H1 (cell line): ENCODE data around the gene IFT43. TPM values are rescaled to one million over a fixed set of nuclear protein-coding genes. Genes with fewer than 3 reads are reported as not detected.

Experiments used
- CHD2 ChIP-seq: IDR thresholded peaks from 2 replicates; pipeline ENCODE4 v1.6.1; 2012; ENCODE audit warnings: low read length, improper control_type of control experiment
- RNF2 ChIP-seq: fragments of 200-900, 300-1000 bp; sonication (generic); IDR thresholded peaks from 2 replicates; pipeline ENCODE4 v1.7.1; 2016; ENCODE audit warnings: borderline replicate concordance, low read depth, mild to moderate bottlenecking, antibody characterized with exemption, low read length; ENCODE audit not compliant: poor library complexity, severe bottlenecking; ENCODE audit errors: missing control alignments
- RXRA ChIP-seq: IDR thresholded peaks from 2 replicates; pipeline ENCODE4 v1.6.1; 2011; ENCODE audit warnings: low read depth, mild to moderate bottlenecking, low read length, moderate library complexity; ENCODE audit not compliant: insufficient read depth
- SUZ12 ChIP-seq: fragments of 200-600 bp; sonication (generic); IDR thresholded peaks from 2 replicates; pipeline ENCODE4 v1.6.1; 2012; ENCODE audit warnings: mild to moderate bottlenecking, inconsistent platforms, low read length, moderate library complexity, mixed read lengths
- polyA plus RNA-seq, 7 experiments: library from polyadenylated mRNA; depleted of rRNA in 3 of 7; stranded (reverse) in 5 of 7; unstranded in 2 of 7; fragments of >200 nt in 5 of 7; fragments of 200-250 nt in 2 of 7; gene quantifications; 1 replicate in 5 of 7; 2 replicates in 1 of 7; 4 replicates in 1 of 7; pipeline versions ENCODE4 v1.2.1 to v1.2.3, GENCODE V29; 2011 to 2013; ENCODE audit warnings: missing spikeins in 2 of 7, mixed read lengths in 2 of 7
- total RNA-seq: library from RNA; stranded (reverse); fragmentation: NEBNext Ultra II Directional; extraction: Animal tissue kit (Norgen Biotek cat#: 25700); gene quantifications from 2 replicates; pipeline ENCODE4 v1.2.1, GENCODE V29; 2021

Gene IFT43
- total and polyA plus RNA-seq, 2 of the 8 experiments (the other 6 are each of a cell fraction or from before 2014, with no cell fraction given), result 17.0 to 20.8 TPM

- TF ChIP-seq RNF2, result no peak
- TF ChIP-seq CHD2, result no peak
- TF ChIP-seq RXRA, result no peak
- TF ChIP-seq SUZ12, result no peak
Observed at GRCh38 chr14:76097547-76097946, 112.0 kb downstream of the IFT43 start (continued).
